22Rv1 (cell line): ENCODE data around the gene CTSH.

Experiments
- H3K27ac ChIP-seq: fragments of 450-650 bp; 2 replicates; pipeline ENCODE4 v1.5.1; 2017
- ZFX ChIP-seq: fragments of 450-650 bp; IDR thresholded peaks from 2 replicates; pipeline ENCODE4 v1.6.1; 2017; ENCODE audit warnings: antibody characterized with exemption, borderline replicate concordance
- TF ChIP-seq, protein P1 (sequence below): fragments of 450-650 bp; IDR thresholded peaks from 2 replicates; pipeline ENCODE4 v1.5.1; 2017; ENCODE audit warnings: mild to moderate bottlenecking

The CTSH gene

GRCh38 chr15:78990278-78990677, 45.4 kb upstream of the CTSH start:
- no peak overlapping the region for H3K27ac ChIP-seq
- TF ChIP-seq, protein P1, sequence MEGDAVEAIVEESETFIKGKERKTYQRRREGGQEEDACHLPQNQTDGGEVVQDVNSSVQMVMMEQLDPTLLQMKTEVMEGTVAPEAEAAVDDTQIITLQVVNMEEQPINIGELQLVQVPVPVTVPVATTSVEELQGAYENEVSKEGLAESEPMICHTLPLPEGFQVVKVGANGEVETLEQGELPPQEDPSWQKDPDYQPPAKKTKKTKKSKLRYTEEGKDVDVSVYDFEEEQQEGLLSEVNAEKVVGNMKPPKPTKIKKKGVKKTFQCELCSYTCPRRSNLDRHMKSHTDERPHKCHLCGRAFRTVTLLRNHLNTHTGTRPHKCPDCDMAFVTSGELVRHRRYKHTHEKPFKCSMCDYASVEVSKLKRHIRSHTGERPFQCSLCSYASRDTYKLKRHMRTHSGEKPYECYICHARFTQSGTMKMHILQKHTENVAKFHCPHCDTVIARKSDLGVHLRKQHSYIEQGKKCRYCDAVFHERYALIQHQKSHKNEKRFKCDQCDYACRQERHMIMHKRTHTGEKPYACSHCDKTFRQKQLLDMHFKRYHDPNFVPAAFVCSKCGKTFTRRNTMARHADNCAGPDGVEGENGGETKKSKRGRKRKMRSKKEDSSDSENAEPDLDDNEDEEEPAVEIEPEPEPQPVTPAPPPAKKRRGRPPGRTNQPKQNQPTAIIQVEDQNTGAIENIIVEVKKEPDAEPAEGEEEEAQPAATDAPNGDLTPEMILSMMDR, result no peak
- no peak for TF ChIP-seq ZFX

DNA sequence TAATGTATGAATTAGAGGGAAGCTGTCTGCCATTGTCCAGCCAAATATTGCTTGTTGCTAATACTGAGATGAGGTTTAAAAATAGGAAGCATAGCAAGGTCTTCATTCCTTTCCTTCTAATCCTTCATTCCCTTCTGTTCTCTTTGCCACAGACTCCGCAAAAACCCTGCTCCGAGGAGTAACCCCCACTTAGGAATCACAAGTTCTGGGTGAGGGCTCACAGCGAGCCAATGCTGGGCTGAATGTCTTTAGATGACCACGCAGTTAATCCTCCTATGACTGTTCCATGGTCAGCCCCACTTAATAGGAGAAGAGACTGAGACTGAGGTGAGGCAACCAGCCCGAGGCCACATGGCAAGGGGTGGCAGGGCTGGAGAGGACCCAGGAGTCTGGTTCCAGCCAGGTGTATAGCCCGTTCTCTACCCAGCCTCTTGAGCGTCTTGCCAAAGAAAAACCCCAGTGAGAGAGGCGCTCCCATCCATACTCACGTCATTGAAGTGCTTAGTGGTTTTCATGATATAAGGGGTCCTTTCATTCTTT, 44.9 kb upstream of the CTSH start:
- TF ChIP-seq, protein P1, result no peak
- no peak for TF ChIP-seq ZFX
- no peak overlapping the region for H3K27ac ChIP-seq

DNA sequence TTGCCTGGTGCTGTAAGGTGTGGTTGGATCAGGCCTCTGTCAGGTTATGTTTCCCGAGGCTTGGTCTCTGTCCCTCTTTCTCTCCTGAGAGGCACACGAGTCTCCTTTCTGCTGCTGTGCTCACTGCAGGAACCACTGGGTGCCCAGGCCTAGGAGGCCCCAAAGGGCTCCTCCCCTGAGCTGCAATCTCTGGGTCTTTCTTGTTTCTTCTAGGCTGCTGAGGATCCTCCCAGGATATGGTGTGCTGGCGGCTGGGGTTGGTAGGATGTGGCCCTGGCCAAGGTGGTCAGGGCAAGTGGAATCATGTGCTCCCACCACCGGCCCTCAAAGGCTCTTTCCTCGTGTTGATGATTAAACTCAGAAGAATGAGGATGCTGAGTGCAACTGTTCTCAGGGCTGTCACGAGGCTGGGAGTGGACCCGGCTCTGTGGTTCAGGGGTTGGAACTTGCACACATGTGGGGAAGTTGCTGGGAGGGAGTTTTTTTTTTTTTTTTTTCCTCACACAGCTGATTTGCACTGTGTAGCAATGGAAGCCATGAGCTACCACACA, 43.6 kb upstream of the CTSH start:
- no peak for TF ChIP-seq ZFX
- TF ChIP-seq, protein P1, result no peak
- no peak overlapping the region for H3K27ac ChIP-seq

DNA sequence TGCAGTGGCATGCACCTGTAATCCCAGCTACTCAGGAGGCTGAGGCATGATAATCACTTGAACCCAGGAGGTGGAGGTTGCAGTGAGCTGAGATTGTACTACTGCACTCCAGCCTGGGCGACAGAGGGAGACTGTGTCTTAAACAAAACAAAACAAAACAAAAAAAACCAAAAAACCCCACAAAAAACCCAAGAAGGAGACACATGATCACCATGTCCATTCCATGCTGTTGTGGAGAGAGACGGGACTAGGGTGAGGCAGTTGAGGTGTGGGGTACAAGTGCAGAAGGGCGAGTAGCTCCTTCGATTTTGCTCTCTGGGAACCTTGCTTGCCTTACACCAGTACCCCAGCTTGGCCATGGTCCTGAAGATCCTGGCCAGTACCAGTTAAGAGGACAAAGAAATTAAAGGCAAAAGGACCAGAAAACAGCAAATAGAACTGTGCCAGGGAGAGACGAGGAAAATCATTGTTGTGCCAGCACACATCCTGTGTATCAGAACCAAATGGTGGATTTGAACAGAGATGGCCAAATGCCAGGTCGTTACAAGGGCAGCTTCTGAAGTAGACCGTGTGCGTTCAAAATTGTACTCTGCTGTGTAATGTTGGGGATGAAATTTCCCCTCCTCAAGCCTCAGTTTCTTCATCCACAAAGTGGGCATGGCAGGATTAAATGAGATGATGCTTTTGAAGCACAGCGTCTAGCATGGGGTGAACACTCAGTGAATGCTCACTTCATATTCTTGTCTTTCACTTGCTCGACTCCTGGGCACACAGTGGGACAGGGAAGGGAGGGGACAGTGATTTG, 42.9 kb upstream of the CTSH start:
- H3K27ac ChIP-seq, result no peak overlapping the region
- no peak for TF ChIP-seq ZFX
- TF ChIP-seq, protein P1, result no peak

DNA sequence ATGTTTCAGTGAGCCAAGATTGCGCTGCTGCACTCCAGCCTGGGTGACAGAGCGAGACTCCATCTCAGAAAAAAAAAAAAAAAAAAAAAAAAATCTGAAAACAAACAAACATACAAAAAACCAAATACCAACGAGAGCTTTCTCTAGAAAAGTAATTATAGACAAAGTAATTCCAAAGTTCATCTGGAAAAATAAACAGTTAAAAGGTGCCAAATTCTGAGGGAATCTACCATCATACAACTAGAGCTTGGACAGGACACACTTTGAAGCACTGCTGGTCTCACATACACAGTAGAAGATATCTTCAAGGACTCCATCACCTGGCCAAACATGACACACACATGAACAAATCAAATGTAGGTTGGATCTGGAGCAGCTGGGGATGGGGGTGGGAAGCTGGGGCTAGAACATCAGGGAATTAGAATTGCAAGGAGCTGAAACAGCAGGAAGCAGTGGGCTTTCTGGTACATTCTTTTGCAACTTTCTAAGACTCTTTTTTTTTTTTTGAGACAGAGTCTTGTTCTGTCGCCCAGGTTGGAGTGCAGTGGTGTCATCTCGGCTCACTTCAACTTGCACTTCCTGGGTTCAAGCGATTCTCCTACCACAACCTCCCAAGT, 41.1 kb upstream of the CTSH start:
- TF ChIP-seq, protein P1, result no peak
- TF ChIP-seq ZFX, result no peak
- H3K27ac ChIP-seq, result no peak overlapping the region

DNA sequence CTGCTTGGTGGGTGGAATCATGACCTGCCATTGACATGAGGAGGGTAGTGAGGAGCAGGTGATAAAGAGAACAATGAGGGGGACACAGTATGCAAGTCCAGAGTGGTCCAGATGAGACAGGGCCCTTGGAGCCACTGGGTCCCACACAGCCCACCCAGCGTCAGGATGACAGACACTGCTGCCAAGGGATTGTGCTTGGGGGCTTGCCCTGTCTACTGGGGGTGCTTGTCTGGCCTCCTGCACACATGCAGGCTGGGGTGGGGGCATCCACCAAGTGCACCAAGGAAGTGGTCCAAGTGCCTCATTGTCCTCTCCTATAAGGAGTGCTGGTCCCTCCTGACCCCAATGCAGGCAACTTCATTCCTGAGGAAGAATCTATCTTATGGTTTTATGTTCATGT, 39.2 kb upstream of the CTSH start:
- H3K27ac ChIP-seq, result no peak overlapping the region
- no peak for TF ChIP-seq ZFX
- TF ChIP-seq, protein P1, result no peak
